Fibroblast of lung (primary cell): Measurements from ENCODE around the gene NT5C3A.

Experiments used
- CTCF ChIP-seq, 2 donors: IDR thresholded peaks in 1 of 2; conservative IDR thresholded peaks in 1 of 2; 1 replicate in 1 of 2; 2 replicates in 1 of 2; pipeline ENCODE4 v1.5.1; 2011 to 2012; ENCODE audit warnings: low read length in 2 of 2, control low read depth in 1 of 2, inconsistent platforms in 1 of 2, low read depth in 1 of 2, mild to moderate bottlenecking in 1 of 2
- EZH2 ChIP-seq: IDR thresholded peaks from 2 replicates; pipeline ENCODE4 v1.5.1; 2012; ENCODE audit warnings: low read length, control low read depth, mild to moderate bottlenecking; ENCODE audit errors: missing control alignments

GRCh38 chr7:33087858-33088257, 25.3 kb upstream of the NT5C3A start:
- no peak for TF ChIP-seq CTCF (conservative IDR thresholded peaks at IDR 0.05 in 1 of 2, IDR thresholded peaks at IDR 0.05 in 1 of 2; ENCODE audit: low read depth in 1 of 2, low read length in 2 of 2)
- no peak for TF ChIP-seq EZH2
